ENCODE data around the gene FIBCD1. TPM values are rescaled to one million over a fixed set of nuclear protein-coding genes. Genes with fewer than 3 reads are reported as not detected.
"Not testable (repeated sequence)": the region's sequence is repeated elsewhere in the genome, so short reads cannot be mapped to it uniquely, and the experiment has no call there.

The FIBCD1 gene
- total RNA-seq, 1 donor from 2014 or later = not detected

DNA sequence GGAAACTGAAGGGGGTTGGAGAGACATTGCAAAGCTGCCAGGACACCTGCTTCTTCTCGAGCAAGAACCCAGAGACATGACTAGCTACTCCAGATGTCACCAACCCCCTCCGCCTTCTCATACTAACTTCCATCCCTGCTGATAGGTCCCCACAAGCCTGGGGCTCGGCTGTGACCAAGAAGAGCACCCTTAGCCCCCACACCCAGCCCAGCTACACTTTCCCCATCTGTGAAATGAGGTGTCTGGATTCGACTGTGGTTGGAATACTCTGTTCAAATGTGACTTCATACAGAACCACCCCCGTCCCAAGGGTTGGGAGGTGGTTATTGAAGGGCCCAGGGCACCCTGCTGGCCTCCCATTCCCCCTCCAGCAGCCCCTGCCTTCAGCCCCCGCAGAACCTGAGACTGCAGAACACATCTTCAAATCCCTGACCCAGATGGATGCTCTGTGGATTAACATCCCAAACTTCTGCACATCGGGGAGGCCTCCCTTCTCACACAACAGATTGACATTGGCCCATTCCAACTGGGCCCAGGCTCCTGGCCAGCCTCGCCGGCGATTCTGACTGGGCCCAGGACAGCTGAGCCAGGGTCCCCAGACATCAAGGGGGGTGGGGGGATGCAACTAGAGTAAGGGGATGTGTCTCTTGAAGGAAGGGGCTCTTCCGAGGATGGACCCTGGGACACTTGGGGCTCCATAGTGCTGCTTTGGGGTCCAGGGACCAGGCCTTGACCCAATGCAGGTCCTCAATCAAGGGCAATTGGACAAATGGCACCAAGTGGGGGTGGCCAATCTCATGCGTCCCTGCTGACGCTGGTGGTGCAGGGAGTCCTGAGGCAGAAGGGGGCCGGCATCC lies 21.7 kb upstream of the FIBCD1 start:
- intact Hi-C loops (cut with DNase I) = no loop called here
- no peak for DNase-seq (ENCODE audit: low spot score in 2 of 2)
- no peaks in the 10 kb centered on the region for H3K36me3 ChIP-seq
- H3K27ac ChIP-seq = no peak overlapping the region
- no peaks in the 10 kb centered on the region for H3K9me3 ChIP-seq
- H3K4me1 ChIP-seq = no peaks in the 10 kb centered on the region
- no peaks in the 10 kb centered on the region for H3K27me3 ChIP-seq
- TF ChIP-seq, protein P1, sequence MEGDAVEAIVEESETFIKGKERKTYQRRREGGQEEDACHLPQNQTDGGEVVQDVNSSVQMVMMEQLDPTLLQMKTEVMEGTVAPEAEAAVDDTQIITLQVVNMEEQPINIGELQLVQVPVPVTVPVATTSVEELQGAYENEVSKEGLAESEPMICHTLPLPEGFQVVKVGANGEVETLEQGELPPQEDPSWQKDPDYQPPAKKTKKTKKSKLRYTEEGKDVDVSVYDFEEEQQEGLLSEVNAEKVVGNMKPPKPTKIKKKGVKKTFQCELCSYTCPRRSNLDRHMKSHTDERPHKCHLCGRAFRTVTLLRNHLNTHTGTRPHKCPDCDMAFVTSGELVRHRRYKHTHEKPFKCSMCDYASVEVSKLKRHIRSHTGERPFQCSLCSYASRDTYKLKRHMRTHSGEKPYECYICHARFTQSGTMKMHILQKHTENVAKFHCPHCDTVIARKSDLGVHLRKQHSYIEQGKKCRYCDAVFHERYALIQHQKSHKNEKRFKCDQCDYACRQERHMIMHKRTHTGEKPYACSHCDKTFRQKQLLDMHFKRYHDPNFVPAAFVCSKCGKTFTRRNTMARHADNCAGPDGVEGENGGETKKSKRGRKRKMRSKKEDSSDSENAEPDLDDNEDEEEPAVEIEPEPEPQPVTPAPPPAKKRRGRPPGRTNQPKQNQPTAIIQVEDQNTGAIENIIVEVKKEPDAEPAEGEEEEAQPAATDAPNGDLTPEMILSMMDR (IDR thresholded peaks at IDR 0.05) = no peak
- no peak overlapping the region for H3K4me3 ChIP-seq

DNA sequence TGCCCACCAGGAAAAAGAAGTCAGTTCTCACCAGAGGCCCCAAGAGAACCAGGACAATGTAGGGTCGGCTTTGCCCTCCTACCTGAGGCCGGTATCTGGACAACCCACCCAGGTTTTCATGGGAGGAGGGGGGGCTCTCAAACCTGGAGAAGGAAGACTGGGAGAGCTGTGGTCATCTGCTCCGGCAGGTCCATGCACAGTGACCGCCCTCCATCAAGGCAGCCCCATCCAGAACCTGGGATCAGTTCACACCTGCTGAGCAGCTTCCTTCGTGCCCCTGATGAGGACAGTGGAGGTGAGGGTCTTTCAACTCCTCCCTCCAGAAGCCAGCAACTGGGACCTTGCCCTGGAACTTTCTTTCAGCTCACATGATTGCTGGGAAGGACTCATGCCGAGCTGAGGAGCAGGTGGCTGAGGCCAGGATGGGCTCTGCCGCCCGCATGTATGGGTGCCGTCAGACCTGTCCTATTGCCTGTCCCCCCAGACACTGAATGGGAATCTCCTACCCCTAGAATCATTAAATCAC lies 20.8 kb upstream of the FIBCD1 start:
- intact Hi-C loops (cut with DNase I) = no loop called here
- TF ChIP-seq, protein P1 (IDR thresholded peaks at IDR 0.05) = no peak
- H3K9me3 ChIP-seq = no peaks in the 10 kb centered on the region
- no peaks in the 10 kb centered on the region for H3K27me3 ChIP-seq
- no peaks in the 10 kb centered on the region for H3K36me3 ChIP-seq
- DNase-seq (ENCODE audit: low spot score in 2 of 2) = no peak
- no peaks in the 10 kb centered on the region for H3K4me1 ChIP-seq
- H3K4me3 ChIP-seq = no peak overlapping the region
- no peak overlapping the region for H3K27ac ChIP-seq

DNA sequence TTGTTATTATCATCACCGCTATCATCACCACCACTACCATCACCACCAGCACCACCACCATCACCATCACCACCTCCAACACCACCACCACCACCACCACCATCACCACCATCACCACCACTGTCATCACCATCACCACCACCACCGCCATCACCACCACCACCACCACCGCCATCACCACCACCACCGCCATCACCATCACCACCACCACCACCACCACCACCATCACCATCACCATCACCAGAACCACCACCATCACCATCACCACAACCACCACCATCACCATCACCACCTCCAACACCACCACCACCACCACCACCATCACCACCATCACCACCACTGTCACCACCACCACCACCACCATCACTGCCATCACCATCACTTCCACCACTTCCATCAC lies 19.5 kb upstream of the FIBCD1 start:
- H3K27ac ChIP-seq; H3K4me3 ChIP-seq; H3K9me3 ChIP-seq; DNase-seq (ENCODE audit: low spot score in 2 of 2); H3K27me3 ChIP-seq; intact Hi-C loops (cut with DNase I); H3K36me3 ChIP-seq; H3K4me1 ChIP-seq: not testable (repeated sequence)

DNA sequence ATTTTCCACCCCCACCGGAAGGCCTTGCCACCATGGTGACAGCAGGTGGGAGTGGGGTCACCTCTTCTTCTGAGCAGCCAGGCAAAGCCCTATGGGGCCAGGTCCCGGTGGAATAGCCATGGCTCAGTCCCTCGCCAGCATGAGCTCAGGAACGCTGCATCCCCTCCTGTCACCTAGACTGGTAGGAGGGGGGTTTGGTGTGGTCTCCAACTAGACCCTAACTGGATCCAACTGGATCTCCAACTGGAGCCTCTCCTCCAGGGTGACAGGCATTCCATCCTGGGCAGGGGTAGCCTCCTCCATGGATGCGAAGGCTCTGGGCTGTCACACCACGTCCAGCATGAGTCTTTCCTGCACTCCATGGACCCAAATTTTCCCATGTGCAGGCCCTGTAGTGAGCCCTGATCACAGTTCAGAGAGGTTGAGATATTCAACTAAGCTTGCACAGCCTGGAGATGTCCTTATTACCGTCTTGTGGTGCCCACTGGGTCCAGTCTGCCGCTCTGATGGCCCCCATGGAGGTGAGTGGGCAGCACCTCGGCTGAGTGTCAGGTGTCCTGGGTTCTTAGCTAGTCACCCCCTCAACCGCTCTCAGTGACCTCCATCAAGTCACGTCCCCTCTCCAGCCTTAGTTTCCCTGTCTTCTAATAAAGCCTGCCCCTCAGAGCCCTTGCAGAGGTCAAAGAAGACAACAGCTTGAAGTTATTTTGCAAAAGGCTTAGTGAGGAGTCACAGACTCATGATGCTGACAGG lies 18.6 kb upstream of the FIBCD1 start:
- intact Hi-C loops (cut with DNase I) = no loop called here
- H3K27me3 ChIP-seq = no peaks in the 10 kb centered on the region
- no peak overlapping the region for H3K27ac ChIP-seq
- no peaks in the 10 kb centered on the region for H3K9me3 ChIP-seq
- H3K36me3 ChIP-seq = no peaks in the 10 kb centered on the region
- DNase-seq (ENCODE audit: low spot score in 2 of 2) = no peak
- TF ChIP-seq, protein P1 (IDR thresholded peaks at IDR 0.05) = no peak
- no peak overlapping the region for H3K4me3 ChIP-seq
- H3K4me1 ChIP-seq = no peaks in the 10 kb centered on the region

DNA sequence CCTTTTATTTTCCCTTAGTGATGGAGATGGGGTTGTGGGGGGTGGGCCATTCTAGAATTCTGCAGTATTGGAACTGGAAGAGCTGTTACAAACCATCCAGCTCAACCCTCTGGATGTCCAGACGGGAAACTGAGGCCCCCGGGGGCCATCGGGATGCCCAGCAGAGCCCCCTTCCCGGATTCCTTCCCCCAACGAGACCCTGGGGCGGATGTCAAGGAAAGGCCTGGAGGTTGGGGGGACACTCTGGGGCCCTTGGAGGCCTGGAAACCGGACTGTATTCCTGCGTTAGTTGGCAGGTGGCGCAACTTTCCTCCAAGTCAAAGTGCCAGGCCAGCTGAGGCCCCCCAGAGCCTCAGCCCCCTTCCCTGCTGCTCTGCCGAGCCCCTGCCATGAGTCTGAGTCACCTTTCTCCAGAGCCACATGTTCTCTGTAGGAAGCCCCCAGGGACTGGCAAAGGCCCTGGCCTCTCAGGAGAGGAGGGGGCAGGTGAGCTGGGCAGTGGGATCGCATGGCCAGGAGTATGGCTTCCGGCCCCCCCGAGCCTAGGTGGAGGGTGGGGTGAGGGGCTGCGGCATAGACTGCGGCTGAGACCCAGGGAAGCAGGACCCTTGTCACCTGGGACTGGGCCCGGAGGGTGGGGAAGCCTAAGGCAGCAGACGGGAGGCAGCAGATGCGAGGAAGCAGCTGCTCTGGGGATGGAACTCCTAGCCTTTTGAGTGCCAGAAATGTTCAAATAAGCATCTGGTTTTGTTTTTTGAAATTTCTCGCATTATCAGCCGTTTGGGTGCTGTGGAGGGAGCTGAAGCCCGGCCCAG lies 17.8 kb upstream of the FIBCD1 start:
- H3K27ac ChIP-seq = no peak overlapping the region
- H3K27me3 ChIP-seq = no peaks in the 10 kb centered on the region
- intact Hi-C loops (cut with DNase I) = no loop called here
- TF ChIP-seq, protein P1 (IDR thresholded peaks at IDR 0.05) = no peak
- no peaks in the 10 kb centered on the region for H3K4me1 ChIP-seq
- no peak overlapping the region for H3K4me3 ChIP-seq
- no peak for DNase-seq (ENCODE audit: low spot score in 2 of 2)
- H3K36me3 ChIP-seq = no peaks in the 10 kb centered on the region
- no peaks in the 10 kb centered on the region for H3K9me3 ChIP-seq
